ENCODE data around the gene EIF5A.
A peak's percentile ranks its signal among the peaks of the same experiment; 100 is the strongest.
"Not testable (repeated sequence)": the region's sequence is repeated elsewhere in the genome, so short reads cannot be mapped to it uniquely, and the experiment has no call there.

The EIF5A gene

DNA sequence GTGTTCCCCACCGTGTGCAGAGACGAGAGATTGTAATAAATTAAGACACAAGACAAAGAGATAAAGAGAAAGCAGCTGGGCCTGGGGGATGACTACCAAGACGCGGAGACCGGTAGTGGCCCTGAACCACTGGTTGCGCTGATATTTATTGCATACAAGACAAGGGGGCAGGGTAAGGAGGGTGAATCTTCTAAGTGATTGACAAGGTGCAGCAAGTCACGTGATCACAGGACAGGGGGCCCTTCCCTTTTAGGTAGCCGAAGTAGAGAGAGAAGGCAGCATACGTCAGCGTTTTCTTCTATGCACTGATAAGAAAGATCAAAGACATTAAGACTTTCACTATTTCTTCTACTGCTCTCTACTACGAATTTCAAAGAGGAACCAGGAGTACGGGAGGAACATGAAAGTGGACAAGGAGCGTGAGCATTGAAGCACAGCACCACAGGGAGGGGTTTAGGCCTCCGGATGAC lies 25.2 kb downstream of the EIF5A start:
- DNase-seq, result not testable (repeated sequence)

DNA sequence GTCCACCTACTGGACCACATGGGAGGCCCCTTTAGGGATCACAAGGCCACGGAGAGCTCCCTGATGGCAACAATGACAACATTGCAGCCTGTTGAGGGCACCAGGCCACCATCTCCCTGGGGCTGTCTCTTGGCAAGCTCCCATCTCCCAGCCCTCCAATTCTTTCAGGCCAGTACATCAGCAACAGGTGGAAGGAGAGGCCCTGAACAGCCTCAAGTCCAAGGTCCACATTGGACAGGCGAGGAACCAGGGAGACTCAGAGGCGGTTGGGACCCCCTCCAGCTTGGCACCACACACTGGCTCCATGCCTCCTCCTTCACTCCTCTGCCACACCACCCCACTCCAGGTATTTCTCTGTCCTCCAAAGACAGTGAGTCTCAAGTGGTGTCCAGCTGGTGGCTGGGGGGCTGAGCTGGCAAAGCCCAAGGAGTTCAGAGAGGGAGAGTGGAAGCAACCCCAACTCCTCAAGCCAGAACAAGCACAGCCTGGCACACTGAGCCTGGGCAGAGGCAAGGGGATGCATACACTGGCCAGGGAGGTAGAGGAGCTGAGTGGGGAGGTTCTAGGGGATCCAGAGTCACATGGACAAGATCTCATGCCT lies 27.6 kb downstream of the EIF5A start:
- DNase-seq, result no peak

DNA sequence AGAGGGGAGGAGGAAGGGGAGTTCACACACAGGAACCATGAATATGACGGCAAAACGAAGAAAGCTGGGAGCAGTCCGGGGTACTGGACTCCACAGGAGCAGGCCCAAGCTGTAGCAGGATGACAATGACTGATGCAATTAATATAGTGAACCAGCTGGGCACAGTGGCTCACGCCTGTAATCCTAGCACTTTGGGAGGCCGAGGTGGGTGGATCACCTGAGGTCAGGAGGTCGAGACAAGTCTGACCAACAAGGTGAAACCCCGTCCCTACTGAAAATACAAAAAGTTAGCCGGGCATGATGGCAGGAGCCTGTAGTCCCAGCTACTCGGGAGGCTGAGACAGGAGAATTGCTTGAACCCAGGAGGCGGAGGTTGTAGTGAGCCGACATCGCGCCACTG lies 28.3 kb downstream of the EIF5A start:
- not testable (repeated sequence) for DNase-seq

DNA sequence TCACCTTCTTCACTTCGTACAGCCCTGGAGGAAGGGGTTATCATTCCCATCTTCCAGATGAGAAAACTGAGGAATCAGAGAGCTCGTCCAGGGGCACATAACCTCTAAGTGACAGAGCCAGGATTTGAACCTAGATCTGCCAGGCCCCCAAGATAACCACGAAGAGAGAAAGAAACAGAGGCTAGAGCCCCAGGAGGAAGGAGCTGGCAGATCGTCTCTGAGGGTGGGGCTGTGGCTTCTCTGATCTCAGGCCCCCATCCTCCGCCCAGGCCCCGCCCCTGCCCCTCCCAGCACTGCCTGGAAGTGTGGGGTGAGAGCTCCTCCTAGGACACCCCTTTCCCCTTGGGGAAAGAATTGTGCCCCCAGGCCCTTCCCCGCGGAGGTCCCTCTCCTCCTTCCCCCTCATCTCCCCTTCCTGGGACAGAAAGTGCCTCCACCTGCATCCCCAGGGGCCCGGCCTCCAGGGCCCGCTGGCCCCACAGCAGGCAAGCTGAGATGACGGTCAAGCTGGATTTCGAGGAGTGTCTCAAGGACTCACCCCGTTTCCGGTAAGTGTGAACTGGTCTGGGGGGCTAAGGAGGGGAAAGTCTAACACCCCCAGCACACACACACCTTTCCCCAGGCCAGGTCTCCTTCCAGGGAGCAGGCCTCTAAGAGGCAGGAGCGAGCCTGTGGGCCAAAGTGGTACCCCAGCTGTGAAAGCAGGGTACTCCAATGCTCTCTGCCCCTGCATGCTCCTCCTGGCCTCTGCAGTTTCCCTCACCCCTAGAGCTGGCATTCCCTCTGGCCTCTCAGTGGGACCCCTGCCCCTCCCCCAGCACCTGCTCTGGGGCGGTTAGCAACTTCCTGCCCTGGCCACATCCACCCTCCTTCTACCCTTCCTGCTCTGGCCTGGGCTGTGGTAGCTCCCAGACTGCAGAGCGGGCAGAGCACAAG lies 29.1 kb downstream of the EIF5A start, which contains the start of gene ACAP1:
ACAP1 (plus strand) TSS at position 290 of the 936 bp plus-strand sequence; CDS start at position 496, 206 bp downstream.
- no peak for DNase-seq

DNA sequence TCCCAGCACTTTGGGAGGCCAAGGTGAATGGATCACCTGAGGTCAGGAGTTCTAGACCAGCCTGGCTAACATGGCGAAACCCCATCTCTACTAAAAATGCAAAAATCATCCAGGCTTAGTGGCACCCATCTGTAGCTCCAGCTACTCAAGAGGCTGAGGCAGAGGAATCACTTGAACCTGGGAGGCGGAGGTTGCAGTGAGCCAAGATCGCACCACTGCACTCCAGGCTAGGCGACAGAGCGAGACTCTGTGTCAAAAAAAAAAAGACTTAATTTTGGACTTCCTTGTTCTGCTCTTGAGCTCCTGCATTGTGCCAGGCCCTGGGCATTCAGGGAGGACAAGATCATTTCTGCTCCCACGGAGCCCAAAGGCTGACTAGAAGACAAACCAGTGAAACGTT lies 30.2 kb downstream of the EIF5A start:
- DNase-seq, result not testable (repeated sequence)

DNA sequence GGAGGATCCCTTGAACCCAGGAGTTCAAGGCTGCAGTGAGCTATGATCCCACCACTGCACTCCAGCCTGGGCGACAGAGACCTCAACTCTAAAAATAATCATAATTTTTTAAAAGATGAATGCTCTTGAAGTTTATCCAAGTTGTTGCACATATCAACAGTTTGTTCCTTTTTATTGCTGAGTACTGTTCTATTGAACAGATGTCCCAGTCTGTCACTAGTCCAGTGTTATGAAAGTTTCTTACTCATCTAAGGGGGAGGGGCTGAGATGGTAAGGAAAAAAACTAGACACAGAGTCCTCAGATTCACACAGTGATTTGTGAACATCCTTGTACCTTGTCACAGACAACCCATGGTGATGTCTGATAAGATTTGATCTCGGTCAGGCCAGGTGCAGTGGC lies 32.8 kb downstream of the EIF5A start:
- no peak for DNase-seq

DNA sequence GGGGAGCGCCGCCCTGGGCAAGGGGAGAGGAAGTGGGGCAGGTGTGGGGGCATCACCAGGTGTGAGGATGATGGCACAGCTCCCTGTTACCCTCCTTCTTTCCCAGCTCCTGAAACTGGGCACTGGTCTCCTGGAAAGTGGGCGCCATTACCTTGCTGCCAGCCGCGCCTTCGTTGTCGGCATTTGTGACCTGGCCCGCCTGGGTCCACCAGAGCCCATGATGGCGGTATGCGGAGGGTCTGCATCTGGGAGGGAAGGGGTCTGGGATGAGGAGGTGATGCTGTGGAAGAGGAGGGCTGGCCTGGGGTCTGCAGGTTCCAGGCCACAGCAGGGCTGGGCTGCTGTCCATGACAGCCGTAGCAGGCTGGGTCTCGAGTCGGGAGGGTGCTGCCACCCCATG lies 34.4 kb downstream of the EIF5A start:
- no peak for DNase-seq

DNA sequence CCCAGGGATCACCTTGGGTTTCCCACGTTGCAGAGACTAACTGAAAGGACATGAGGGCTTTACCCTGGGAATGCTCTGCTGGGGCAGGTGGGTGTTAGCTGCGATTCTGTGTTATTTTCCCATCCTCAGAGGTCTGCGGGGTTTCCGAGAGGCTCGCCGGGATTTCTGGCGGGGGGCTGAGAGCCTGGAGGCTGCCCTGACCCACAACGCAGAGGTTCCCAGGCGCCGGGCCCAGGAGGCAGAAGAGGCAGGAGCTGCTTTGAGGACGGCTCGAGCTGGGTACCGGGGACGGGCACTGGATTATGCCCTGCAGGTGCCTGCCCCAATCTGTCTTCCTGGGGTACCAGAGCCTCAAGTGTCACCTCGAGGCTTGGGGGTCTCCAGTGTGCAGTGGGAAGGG lies 35.8 kb downstream of the EIF5A start:
- no peak for DNase-seq

DNA sequence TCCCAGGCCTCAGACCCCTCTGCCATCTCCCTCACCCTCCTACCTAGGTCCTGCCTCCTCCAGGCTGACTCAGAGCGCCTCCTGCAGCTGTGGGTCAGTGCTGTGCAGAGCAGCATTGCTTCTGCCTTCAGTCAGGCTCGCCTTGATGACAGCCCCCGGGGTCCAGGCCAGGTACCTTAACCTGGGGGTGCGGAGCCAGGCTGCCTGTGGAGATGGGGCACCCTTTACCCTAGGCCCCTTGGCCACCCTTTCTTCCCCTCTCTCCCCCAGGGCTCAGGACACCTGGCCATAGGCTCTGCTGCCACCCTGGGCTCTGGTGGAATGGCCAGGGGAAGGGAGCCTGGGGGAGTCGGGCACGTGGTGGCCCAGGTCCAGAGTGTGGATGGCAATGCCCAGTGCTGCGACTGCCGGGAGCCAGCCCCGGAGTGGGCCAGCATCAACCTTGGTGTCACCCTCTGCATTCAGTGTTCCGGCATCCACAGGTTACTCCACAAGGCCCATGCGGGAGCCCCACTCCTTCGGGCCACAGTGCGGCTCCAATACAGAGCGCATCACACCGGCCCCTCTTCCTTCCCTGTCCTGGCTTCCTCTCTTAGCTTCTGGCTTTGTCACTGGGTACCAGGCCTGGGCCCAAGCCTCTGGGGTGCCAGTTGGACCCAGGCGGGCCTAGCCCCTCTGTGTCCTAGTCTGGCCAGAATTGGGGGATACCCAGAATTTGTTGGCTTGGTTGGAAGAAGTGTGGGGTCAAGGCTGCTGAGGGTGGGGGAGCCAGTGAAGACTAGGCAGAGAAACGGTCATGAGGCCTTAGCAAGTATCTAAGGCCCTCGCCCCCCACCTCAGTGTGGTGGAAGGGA lies 39.6 kb downstream of the EIF5A start:
- no peak for DNase-seq

DNA sequence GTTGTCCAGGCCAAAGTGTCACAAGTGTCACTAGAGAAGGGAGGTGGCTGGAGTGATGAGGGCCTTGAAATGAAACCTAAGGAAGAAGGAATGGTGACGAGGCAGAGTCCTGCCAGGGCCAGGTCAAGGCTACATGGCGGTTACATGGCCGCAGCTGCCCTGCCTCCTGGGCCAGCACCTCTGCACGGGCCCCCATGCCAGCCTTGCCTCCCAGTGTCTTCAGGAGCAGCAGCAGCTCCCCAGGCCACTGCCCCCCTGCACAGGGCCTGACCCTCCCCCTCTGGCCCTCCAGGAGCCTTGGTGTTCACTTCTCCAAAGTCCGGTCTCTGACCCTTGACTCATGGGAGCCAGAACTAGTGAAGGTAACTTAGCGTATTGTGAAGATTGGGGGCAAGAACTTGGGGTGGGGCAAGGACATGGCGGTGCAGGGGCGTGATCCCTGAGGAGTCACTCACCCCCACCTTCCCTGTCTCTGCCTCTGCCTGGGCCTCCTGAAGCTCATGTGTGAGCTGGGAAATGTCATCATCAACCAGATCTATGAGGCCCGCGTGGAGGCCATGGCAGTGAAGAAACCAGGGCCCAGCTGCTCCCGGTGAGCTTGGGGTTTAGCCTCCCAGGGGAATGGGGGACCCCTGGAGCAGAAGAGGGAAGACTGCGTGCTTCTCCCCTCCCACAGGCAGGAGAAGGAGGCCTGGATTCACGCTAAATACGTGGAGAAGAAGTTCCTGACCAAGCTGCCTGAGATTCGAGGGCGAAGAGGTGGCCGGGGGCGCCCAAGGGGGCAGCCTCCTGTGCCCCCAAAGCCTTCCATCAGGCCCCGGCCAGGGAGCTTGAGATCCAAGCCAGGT lies 40.4 kb downstream of the EIF5A start:
- DNase-seq, result no peak

DNA sequence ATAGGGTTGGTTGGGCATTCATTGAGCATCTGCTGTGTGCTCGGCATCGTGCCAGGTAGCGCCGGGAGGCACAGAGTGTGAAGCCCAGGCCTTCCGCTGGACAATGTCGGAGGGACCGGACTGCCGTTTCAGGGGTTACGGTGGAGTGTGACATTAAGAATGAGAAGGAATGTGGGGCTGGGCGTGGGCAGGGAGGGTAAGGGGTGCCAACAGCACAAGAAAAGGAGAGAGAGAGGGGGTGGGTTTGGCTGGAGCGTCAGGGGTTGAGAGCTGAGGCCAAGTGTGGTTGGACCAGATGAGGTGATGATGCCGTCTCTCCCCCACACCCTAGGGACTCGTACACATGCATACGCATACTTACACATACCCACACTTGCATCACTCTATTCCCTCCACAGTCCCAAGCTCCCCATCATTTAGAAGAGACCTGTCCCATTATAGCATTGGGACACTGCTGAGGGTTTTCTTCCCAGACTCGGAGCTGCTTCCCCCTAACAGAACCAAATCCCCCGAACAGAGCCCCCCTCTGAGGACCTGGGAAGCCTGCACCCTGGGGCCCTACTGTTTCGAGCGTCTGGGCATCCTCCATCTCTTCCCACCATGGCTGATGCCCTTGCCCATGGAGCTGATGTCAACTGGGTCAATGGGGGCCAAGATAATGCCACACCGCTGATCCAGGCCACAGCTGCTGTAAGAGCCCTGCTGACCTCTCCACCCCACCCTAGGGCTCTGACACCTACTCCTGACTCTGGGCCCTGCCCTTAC lies 41.2 kb downstream of the EIF5A start:
- DNase-seq, result no peak

DNA sequence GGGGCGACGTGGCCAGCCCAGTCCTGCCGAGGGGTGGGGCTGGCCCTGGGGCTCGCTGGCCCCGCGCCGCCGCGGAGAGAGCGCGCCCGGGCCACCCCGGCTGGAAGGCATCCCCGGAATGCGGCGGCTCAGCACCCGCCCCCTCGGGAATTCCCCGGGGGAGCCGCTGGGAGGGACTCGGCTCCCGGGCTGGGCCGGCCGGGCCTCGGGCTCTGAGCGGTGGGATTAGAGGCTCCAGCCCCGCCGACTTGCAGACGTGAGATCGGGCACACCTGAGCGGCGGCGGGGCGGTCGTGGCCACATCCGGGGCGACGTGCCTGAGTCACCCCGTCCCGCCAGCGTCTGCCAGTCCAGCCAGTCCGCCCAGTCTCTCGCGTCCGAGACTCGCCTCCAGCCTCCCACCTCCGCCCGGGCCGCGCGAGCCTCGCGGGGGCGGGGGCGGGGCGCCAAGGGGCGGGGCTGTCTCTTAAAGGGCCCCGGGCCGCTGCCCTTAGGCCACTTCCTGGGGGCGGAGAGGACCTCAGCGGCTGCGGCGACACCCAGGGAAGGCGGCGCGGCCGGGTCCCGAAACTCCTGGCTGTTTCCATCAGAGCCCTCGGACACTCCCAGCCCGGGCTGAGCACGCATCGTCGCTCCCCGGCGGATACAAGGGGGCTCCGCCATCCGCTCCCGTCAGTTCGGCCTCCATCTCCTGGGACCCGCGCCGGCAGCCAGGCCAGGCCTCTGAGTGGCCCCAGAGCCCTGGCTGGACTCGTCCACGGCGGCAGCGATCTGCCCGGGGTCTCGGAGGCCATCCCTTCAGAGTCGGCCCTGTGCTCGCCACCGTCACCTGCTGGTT lies 44.5 kb downstream of the EIF5A start, which contains the start of gene KCTD11:
KCTD11 (plus strand) TSS at position 498 of the 838 bp plus-strand sequence.
- peak; percentile 91 for DNase-seq

DNA sequence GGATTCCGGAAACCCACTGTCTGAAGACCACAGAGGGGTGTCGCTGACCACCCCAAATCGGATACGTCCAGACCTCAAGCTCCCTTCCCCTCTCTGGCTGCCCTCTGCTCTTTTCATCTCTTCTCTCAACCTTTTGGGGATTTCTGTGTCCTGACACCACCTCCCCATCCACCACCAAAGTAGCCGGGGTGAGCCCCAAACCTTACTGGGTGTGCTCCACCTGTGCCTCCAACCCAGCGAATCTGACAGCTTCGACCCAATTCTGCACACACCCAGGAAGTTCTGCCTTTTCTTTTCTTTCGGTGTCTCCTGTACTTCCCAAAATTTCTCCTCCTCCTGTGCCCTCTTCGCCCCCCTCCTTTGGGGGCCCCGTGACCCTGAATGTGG lies 45.1 kb downstream of the EIF5A start:
- DNase-seq, result no peak

DNA sequence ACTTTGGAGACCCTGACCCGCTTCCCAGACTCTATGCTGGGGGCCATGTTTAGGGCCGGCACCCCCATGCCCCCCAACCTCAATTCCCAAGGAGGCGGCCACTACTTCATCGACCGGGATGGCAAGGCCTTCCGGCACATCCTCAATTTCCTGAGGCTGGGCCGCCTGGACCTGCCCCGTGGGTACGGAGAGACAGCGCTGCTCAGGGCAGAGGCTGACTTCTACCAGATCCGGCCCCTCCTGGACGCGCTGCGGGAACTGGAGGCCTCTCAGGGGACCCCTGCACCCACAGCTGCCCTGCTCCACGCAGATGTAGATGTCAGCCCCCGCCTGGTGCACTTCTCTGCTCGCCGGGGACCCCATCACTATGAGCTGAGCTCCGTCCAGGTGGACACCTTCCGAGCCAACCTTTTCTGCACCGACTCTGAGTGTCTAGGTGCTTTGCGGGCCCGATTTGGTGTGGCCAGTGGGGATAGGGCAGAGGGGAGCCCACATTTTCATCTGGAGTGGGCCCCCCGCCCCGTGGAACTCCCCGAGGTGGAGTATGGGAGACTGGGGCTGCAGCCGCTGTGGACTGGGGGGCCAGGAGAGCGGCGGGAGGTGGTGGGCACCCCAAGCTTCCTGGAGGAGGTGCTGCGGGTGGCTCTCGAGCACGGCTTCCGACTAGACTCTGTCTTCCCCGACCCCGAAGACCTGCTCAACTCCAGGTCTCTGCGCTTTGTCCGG lies 45.6 kb downstream of the EIF5A start:
- DNase-seq, result no peak

DNA sequence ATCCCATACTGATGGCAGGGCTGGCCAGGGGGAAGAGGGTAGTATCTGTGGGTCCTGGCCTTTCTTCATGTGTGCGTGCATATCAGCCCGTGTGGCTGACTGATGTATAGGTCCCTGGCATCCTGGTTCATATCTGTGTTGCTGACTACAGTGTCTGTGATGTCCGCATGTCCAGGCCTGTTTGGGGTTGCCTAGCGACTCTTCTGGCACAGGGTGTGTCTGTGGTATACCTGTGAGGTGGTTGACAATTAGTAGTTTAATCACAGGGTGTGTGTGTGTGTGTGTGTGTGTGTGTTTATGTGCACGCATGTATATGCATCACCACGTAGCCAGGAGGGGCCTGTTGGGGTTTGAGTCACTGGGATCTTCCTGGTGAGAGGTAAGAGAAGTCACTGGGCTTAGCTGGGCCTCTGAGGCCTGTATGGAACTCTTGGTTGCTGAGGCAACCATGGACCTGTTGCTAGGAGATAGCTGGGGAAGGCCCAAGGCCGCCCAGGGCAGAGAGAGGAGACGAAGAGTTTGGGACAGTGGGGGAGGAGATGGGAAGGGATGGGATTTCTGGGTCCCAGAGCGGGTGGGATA lies 46.9 kb downstream of the EIF5A start:
- DNase-seq, result no peak

DNA sequence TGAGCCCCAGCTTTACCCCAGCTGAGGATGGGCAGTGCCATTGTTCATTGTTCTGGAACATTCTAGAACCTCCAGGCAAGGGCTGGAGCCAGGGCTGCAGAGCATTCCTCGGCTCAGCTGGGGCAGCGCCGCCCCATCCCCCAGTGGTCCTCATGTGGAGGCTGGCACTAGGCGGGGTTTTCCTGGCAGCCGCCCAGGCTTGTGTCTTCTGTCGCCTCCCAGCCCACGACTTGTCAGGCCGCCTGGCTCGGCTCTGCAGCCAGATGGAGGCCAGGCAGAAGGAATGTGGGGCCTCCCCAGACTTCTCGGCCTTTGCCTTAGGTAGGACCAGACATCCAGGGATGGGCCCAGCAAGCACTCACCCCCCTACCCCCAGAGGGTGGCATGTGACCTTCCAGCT lies 47.6 kb downstream of the EIF5A start, which contains the start of gene TMEM95:
TMEM95 (plus strand) TSS at position 104 of the 400 bp plus-strand sequence; CDS start at position 153, 49 bp downstream.
- DNase-seq, result no peak

DNA sequence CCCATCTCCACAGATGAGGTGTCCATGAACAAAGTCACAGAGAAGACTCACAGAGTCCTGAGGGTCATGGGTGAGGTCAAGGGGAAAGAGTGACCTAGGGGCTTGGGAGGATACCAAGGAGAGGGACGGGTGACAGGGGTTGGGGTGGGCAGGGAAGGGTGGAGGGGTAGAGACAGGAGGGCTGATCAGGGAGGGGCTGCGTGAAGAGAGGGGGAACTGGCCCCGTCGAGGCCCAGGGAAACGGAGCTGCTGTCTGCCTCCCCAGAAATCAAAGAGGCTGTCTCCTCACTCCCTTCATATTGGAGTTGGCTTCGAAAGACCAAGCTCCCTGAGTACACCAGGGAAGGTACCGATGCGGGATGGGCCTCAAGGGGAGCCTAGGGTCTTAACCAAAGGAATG lies 48.1 kb downstream of the EIF5A start:
- no peak for DNase-seq

DNA sequence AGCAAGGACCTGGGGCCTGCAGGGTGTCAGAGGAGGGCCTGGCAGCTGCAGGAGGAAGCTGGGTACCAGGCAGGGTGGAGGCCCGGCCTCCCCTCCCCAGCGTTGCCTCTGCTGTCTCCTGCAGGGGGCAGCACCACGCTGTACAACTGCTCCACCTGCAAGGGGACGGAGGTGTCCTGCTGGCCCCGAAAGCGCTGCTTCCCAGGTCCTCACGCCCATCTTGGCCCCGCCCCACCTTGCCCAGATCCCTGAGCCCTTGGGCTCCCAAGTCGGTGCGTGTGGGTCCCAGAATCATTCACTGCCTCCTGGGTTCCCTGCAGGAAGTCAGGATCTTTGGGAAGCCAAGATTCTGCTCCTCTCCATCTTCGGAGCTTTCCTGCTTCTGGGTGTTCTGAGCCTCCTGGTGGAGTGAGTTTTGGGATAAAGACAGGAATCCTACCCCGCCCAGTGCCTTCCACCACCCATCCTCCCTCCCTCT lies 48.7 kb downstream of the EIF5A start:
- peak; percentile 86 for DNase-seq

DNA sequence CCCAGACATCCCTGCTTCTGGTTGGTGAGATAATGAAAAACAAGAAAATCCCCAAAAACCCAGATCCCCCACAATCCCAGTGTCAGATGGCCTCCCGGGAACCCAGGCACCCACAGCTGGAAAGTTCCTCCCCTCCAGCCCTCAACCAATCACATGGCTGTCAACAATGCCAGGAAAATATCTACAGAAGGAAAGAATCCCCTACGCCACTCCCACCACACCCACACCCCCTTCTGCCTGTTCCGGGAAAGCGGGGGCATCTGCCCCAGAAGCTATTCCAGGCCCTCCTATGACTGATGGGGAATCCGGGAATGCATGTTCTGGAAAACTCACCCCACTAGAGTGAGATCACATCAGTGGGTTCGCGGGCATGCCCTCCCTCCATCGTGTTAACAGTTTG lies 49.3 kb downstream of the EIF5A start:
- no peak for DNase-seq

Data from 8988T (cell line).